ENCODE results near the gene C6orf15. TPM values are rescaled to one million over a fixed set of nuclear protein-coding genes. Genes with fewer than 3 reads are reported as not detected.

Gene C6orf15
- total RNA-seq, 1 donor from 2014 or later: not detected

DNA sequence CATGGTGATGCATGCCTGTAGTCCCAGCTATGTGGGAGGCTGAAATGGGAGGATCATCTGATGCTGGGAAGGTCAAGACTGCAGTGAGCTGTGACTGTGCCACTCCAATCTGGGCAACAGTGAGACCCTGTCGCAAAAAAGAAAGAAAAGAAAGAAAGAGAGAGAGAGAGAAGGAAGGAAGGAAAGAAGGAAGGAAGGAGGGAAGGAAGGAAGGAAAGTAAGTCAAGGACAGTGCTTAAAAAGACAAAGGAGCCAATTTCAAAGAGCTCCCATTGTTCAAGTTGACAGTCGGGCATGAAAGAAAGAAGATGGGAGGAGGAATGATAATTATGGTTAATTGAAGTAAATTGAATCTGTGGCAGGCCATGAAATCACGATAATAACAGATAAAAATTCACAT is 16.2 kb downstream of the C6orf15 start:
- no peak for DNase-seq (ENCODE audit: low spot score)
- Histone ChIP-seq H3F3A (ENCODE audit: low read depth) (no peaks in the 10 kb centered on the region), H3K9me3 (ENCODE audit: low read depth) (no peaks in the 10 kb centered on the region), H3K4me3 (no peak overlapping the region), H3K27me3 (no peaks in the 10 kb centered on the region), H3K9ac (no peak overlapping the region), H4K20me1 (ENCODE audit: low read depth) (no peaks in the 10 kb centered on the region), H3K27ac (no peak overlapping the region), H3K4me2 (no peak overlapping the region), H3K4me1 (no peaks in the 10 kb centered on the region), H3K36me3 (no peaks in the 10 kb centered on the region), H3K79me2 (ENCODE audit: low read depth) (no peaks in the 10 kb centered on the region), H2AFZ (replicated peaks) (no peak overlapping the region)
- Mint-ChIP-seq H3K4me1 (no peaks in the 10 kb centered on the region), H3K27ac (no peak overlapping the region), H3K4me3 (peak overlapping the region; percentile 1), H3K27me3 (ENCODE audit: insufficient read depth, low read depth) (peaks cover 2% of the 10 kb centered on the region), H3K9me3 (no peaks in the 10 kb centered on the region), H3K36me3 (no peaks in the 10 kb centered on the region)
- TF ChIP-seq, protein P1, sequence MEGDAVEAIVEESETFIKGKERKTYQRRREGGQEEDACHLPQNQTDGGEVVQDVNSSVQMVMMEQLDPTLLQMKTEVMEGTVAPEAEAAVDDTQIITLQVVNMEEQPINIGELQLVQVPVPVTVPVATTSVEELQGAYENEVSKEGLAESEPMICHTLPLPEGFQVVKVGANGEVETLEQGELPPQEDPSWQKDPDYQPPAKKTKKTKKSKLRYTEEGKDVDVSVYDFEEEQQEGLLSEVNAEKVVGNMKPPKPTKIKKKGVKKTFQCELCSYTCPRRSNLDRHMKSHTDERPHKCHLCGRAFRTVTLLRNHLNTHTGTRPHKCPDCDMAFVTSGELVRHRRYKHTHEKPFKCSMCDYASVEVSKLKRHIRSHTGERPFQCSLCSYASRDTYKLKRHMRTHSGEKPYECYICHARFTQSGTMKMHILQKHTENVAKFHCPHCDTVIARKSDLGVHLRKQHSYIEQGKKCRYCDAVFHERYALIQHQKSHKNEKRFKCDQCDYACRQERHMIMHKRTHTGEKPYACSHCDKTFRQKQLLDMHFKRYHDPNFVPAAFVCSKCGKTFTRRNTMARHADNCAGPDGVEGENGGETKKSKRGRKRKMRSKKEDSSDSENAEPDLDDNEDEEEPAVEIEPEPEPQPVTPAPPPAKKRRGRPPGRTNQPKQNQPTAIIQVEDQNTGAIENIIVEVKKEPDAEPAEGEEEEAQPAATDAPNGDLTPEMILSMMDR (IDR thresholded peaks at IDR 0.05): no peak
- TF ChIP-seq EZH2phosphoT487 (IDR thresholded peaks at IDR 0.05) (no peak), EZH2 (IDR thresholded peaks at IDR 0.05) (no peak)

DNA sequence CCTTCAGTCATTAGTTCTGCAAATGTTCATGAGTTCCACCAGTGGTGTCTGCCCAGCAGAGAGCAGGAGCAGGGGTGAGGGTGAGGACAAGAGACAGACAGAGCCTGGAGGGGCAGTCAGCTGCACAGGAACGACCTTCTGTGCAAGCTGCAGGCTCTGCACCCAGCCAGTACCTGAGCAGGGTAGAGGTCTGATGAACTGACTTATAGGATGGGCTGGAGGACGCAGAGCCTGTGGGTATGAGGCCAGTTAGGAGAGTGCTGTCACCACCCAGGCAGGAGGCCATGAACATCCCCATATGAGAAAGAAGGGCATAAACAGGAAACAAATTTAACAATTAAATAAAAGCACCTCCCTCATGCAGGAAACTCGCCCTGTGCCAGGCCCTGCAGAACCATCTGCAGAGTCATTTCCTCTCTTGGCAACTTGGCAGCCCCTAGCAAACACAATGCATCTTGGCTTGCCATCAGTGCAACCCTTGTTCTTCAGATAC is 17.9 kb downstream of the C6orf15 start:
- Histone ChIP-seq H3K27me3 (no peaks in the 10 kb centered on the region), H3K4me1 (no peaks in the 10 kb centered on the region), H3K9ac (no peak overlapping the region), H3F3A (ENCODE audit: low read depth) (no peaks in the 10 kb centered on the region), H3K4me2 (no peak overlapping the region), H3K9me3 (ENCODE audit: low read depth) (no peaks in the 10 kb centered on the region), H4K20me1 (ENCODE audit: low read depth) (no peaks in the 10 kb centered on the region), H3K79me2 (ENCODE audit: low read depth) (no peaks in the 10 kb centered on the region), H3K4me3 (no peak overlapping the region), H3K27ac (no peak overlapping the region), H3K36me3 (no peaks in the 10 kb centered on the region), H2AFZ (replicated peaks) (peak overlapping the region; percentile 6)
- H3K36me3 Mint-ChIP-seq: no peaks in the 10 kb centered on the region
- no peaks in the 10 kb centered on the region for H3K9me3 Mint-ChIP-seq
- no peak for TF ChIP-seq EZH2phosphoT487 (IDR thresholded peaks at IDR 0.05)
- TF ChIP-seq EZH2 (IDR thresholded peaks at IDR 0.05): no peak
- TF ChIP-seq, protein P1 (IDR thresholded peaks at IDR 0.05): no peak
- peak overlapping the region; percentile 25 for H3K4me3 Mint-ChIP-seq
- H3K4me1 Mint-ChIP-seq: no peaks in the 10 kb centered on the region
- DNase-seq (ENCODE audit: low spot score): no peak
- peaks cover 2% of the 10 kb centered on the region for H3K27me3 Mint-ChIP-seq (ENCODE audit: insufficient read depth, low read depth)
- H3K27ac Mint-ChIP-seq: peak overlapping the region; percentile 82

GRCh38 chr6:31092769-31093505 is 19.4 kb downstream of the C6orf15 start:
- H4K20me1 ChIP-seq (ENCODE audit: low read depth): no peaks in the 10 kb centered on the region
- no peak overlapping the region for H3K4me2 ChIP-seq
- no peaks in the 10 kb centered on the region for H3K9me3 Mint-ChIP-seq
- H3K79me2 ChIP-seq (ENCODE audit: low read depth): no peaks in the 10 kb centered on the region
- H3K9me3 ChIP-seq (ENCODE audit: low read depth): no peaks in the 10 kb centered on the region
- H3F3A ChIP-seq (ENCODE audit: low read depth): no peaks in the 10 kb centered on the region
- H3K4me1 Mint-ChIP-seq: no peaks in the 10 kb centered on the region
- H3K4me1 ChIP-seq: no peaks in the 10 kb centered on the region
- no peak overlapping the region for H3K4me3 Mint-ChIP-seq
- H3K27me3 Mint-ChIP-seq (ENCODE audit: insufficient read depth, low read depth): peaks cover 2% of the 10 kb centered on the region
- no peak overlapping the region for H3K9ac ChIP-seq
- H3K36me3 ChIP-seq: no peaks in the 10 kb centered on the region
- H3K27me3 ChIP-seq: no peaks in the 10 kb centered on the region
- TF ChIP-seq EZH2 (IDR thresholded peaks at IDR 0.05) (no peak), EZH2phosphoT487 (IDR thresholded peaks at IDR 0.05) (no peak)
- TF ChIP-seq, protein P1 (IDR thresholded peaks at IDR 0.05): no peak
- DNase-seq (ENCODE audit: low spot score): no peak
- H3K27ac Mint-ChIP-seq: no peak overlapping the region
- H3K36me3 Mint-ChIP-seq: no peaks in the 10 kb centered on the region
- H3K27ac ChIP-seq: no peak overlapping the region
- H2AFZ ChIP-seq (replicated peaks): no peak overlapping the region
- no peak overlapping the region for H3K4me3 ChIP-seq
